ENCODE data around the gene SMIM5. TPM values are rescaled to one million over a fixed set of nuclear protein-coding genes. Genes with fewer than 3 reads are reported as not detected.

Gene SMIM5
- polyA plus RNA-seq, 1 donor (not counting 4 experiments of a cell fraction or from before 2014, with no cell fraction given): 0.24 TPM

- Histone ChIP-seq H3K27ac (ENCODE audit: control insufficient read depth, insufficient read depth, low read length) (no peak overlapping the region), H4K20me1 (ENCODE audit: control insufficient read depth, extremely low read depth, insufficient read depth, low read length) (peaks cover 3% of the 10 kb centered on the region)
- FAIRE-seq: no peak
These were observed 2.9 kb upstream of the SMIM5 start for GRCh38 chr17:75630071-75630917.

GRCh38 chr17:75631353-75631752 is 1.9 kb upstream of the SMIM5 start:
- FAIRE-seq (no peak), DNase-seq (ENCODE audit: low read depth, low spot score) (no peak)
- no peak for TF ChIP-seq CTCF (optimal IDR thresholded peaks at IDR 0.05 in 1 of 3, IDR thresholded peaks at IDR 0.05 in 1 of 3, conservative IDR thresholded peaks at IDR 0.05 in 1 of 3; ENCODE audit: extremely low read depth in 1 of 3, insufficient read depth in 2 of 3, low read length in 3 of 3)
- TF ChIP-seq EZH2 (IDR thresholded peaks at IDR 0.05; ENCODE audit: low read length): no peak
- Histone ChIP-seq H3K36me3 (ENCODE audit: control insufficient read depth in 2 of 2, extremely low read depth in 1 of 2, insufficient read depth in 2 of 2, low read length in 2 of 2) (peaks cover 7 to 8% of the 10 kb centered on the region in 2 experiments), H3K27ac (ENCODE audit: control insufficient read depth, insufficient read depth, low read length) (no peak overlapping the region), H4K20me1 (ENCODE audit: control insufficient read depth, extremely low read depth, insufficient read depth, low read length) (peaks cover 3% of the 10 kb centered on the region), H3K4me2 (ENCODE audit: control insufficient read depth, extremely low read depth, insufficient read depth, low read depth, low read length) (no peak overlapping the region), H2AFZ (ENCODE audit: control insufficient read depth, low read length) (no peak overlapping the region), H3K9ac (ENCODE audit: control insufficient read depth, extremely low read depth, insufficient read depth, low read length) (no peak overlapping the region), H3K9me1 (ENCODE audit: control insufficient read depth, extremely low read depth, insufficient read depth, low read length) (no peaks in the 10 kb centered on the region), H3K4me3 (ENCODE audit: control insufficient read depth in 2 of 3, extremely low read depth in 1 of 3, insufficient read depth in 2 of 3, low read depth in 1 of 3, low read length in 3 of 3) (no peak overlapping the region), H3K27me3 (ENCODE audit: control insufficient read depth, extremely low read depth, insufficient read depth, low read length) (no peaks in the 10 kb centered on the region), H3K79me2 (ENCODE audit: control insufficient read depth, insufficient read depth, low read length) (no peaks in the 10 kb centered on the region), H3K4me1 (ENCODE audit: control insufficient read depth, extremely low read depth, insufficient read depth, low read length) (peaks cover 15% of the 10 kb centered on the region), H3K9me3 (ENCODE audit: control insufficient read depth, low read depth, low read length) (no peaks in the 10 kb centered on the region)
- dilution Hi-C loops (cut with MboI; ENCODE audit: extremely low pct_ligation_motif_present, low sequenced_read_pairs): no loop called here

More at GRCh38 chr17:75630071-75630917, 2.9 kb upstream of the SMIM5 start:
- DNase-seq (ENCODE audit: low read depth, low spot score): no peak
- Histone ChIP-seq H3K4me2 (ENCODE audit: control insufficient read depth, extremely low read depth, insufficient read depth, low read depth, low read length) (no peak overlapping the region), H3K79me2 (ENCODE audit: control insufficient read depth, insufficient read depth, low read length) (no peaks in the 10 kb centered on the region), H3K9me1 (ENCODE audit: control insufficient read depth, extremely low read depth, insufficient read depth, low read length) (no peaks in the 10 kb centered on the region), H3K4me1 (ENCODE audit: control insufficient read depth, extremely low read depth, insufficient read depth, low read length) (peaks cover 15% of the 10 kb centered on the region), H3K4me3 (ENCODE audit: control insufficient read depth in 2 of 3, extremely low read depth in 1 of 3, insufficient read depth in 2 of 3, low read depth in 1 of 3, low read length in 3 of 3) (no peak overlapping the region), H3K27me3 (ENCODE audit: control insufficient read depth, extremely low read depth, insufficient read depth, low read length) (no peaks in the 10 kb centered on the region), H2AFZ (ENCODE audit: control insufficient read depth, low read length) (no peak overlapping the region), H3K9me3 (ENCODE audit: control insufficient read depth, low read depth, low read length) (no peaks in the 10 kb centered on the region), H3K9ac (ENCODE audit: control insufficient read depth, extremely low read depth, insufficient read depth, low read length) (no peak overlapping the region), H3K36me3 (ENCODE audit: control insufficient read depth in 2 of 2, extremely low read depth in 1 of 2, insufficient read depth in 2 of 2, low read length in 2 of 2) (peaks cover 6 to 11% of the 10 kb centered on the region in 2 experiments)
- TF ChIP-seq EZH2 (IDR thresholded peaks at IDR 0.05; ENCODE audit: low read length) (no peak), CTCF (optimal IDR thresholded peaks at IDR 0.05 in 1 of 3, IDR thresholded peaks at IDR 0.05 in 1 of 3, conservative IDR thresholded peaks at IDR 0.05 in 1 of 3; ENCODE audit: extremely low read depth in 1 of 3, insufficient read depth in 2 of 3, low read length in 3 of 3) (no peak)
- dilution Hi-C loops (cut with MboI; ENCODE audit: extremely low pct_ligation_motif_present, low sequenced_read_pairs): no loop called here

Data from keratinocyte (primary cell).